ENCODE measurements around the gene ANXA11. TPM values are rescaled to one million over a fixed set of nuclear protein-coding genes. Genes with fewer than 3 reads are reported as not detected.

ANXA11 gene
- total RNA-seq, 2 experiments from 2014 or later: 153 to 159 TPM

- H3K4me3 Mint-ChIP-seq: no peak overlapping the region
- intact Hi-C loops (cut with DNase I, micrococcal nuclease): loop anchor here in 1 of 2 experiments (5.0 kb wide), 3 partner anchors 47 to 63 kb away; partner anchors contain the start of gene TMEM254
- H3K9me3 Mint-ChIP-seq: no peaks in the 10 kb centered on the region
- ChIA-PET POLR2A (interaction anchor here (0.7 kb wide), 1 partner anchor 233 kb away, joined by 3 read pairs; no protein-coding TSS in a partner anchor), CTCF (no interaction called here)
- no peaks in the 10 kb centered on the region for H3K36me3 Mint-ChIP-seq (ENCODE audit: low read depth)
- no peak for TF ChIP-seq CTCF (IDR thresholded peaks at IDR 0.05)
- ATAC-seq (ENCODE audit: poor library complexity) (no peak), DNase-seq (no peak)
- Histone ChIP-seq H3K36me3 (ENCODE audit: insufficient read depth, low read length) (no peaks in the 10 kb centered on the region), H3K4me1 (ENCODE audit: insufficient read depth, low read length) (peaks cover 17% of the 10 kb centered on the region), H3K27me3 (ENCODE audit: control insufficient read depth in 1 of 2, insufficient read depth in 2 of 2, low read length in 2 of 2) (peaks cover 0 to 13% of the 10 kb centered on the region in 2 experiments), H3K27ac (ENCODE audit: low read depth in 1 of 2, low read length in 2 of 2) (no peak overlapping the region), H3K4me3 (ENCODE audit: low read length) (no peak overlapping the region), H3K9me3 (ENCODE audit: control insufficient read depth in 1 of 2, insufficient read depth in 1 of 2, low read length in 2 of 2) (no peaks in the 10 kb centered on the region)
- H3K27me3 Mint-ChIP-seq: peaks cover 20% of the 10 kb centered on the region
- no peak overlapping the region for H3K27ac Mint-ChIP-seq
- peaks cover 16% of the 10 kb centered on the region for H3K4me1 Mint-ChIP-seq (ENCODE audit: low read depth)
These were observed 65.1 kb downstream of the ANXA11 start for GRCh38 chr10:80140251-80140650.

GRCh38 chr10:80139265-80139664 lies 66.1 kb downstream of the ANXA11 start:
- no peak for ATAC-seq (ENCODE audit: poor library complexity)
- H3K9me3 Mint-ChIP-seq: no peaks in the 10 kb centered on the region
- no peak overlapping the region for H3K27ac Mint-ChIP-seq
- no peaks in the 10 kb centered on the region for H3K36me3 Mint-ChIP-seq (ENCODE audit: low read depth)
- intact Hi-C loops (cut with DNase I, micrococcal nuclease): no loop called here
- Histone ChIP-seq H3K27ac (ENCODE audit: low read depth in 1 of 2, low read length in 2 of 2) (no peak overlapping the region), H3K4me3 (ENCODE audit: low read length) (no peak overlapping the region), H3K9me3 (ENCODE audit: control insufficient read depth in 1 of 2, insufficient read depth in 1 of 2, low read length in 2 of 2) (no peaks in the 10 kb centered on the region), H3K36me3 (ENCODE audit: insufficient read depth, low read length) (no peaks in the 10 kb centered on the region), H3K27me3 (ENCODE audit: control insufficient read depth in 1 of 2, insufficient read depth in 2 of 2, low read length in 2 of 2) (peaks cover 0 to 13% of the 10 kb centered on the region in 2 experiments), H3K4me1 (ENCODE audit: insufficient read depth, low read length) (peaks cover 9% of the 10 kb centered on the region)
- peaks cover 7% of the 10 kb centered on the region for H3K4me1 Mint-ChIP-seq (ENCODE audit: low read depth)
- H3K27me3 Mint-ChIP-seq: peaks cover 26% of the 10 kb centered on the region
- ChIA-PET POLR2A (no interaction called here), CTCF (no interaction called here)
- TF ChIP-seq CTCF (IDR thresholded peaks at IDR 0.05): no peak
- DNase-seq: no peak
- H3K4me3 Mint-ChIP-seq: no peak overlapping the region

DNA sequence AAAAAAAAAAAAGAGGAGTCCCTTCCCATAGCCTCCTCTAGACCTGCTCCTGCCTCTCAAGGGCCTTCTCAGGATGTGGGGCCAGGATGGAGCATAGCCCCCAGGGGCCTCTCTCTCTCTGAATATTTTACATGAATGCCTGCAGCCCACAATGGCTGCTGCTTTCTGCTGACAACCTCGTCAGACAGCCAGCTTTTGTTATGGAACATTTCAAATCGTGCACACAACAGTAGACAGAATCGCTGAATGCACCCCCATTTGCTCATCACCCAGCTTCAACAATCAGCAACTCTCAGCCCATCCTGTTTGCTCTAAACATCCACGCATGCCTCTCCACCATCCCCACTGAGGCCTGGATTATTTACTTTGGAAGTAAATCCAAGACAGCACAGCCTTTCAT lies 67.4 kb downstream of the ANXA11 start:
- H3K4me1 ChIP-seq (ENCODE audit: insufficient read depth, low read length): no peaks in the 10 kb centered on the region
- intact Hi-C loops (cut with DNase I, micrococcal nuclease): no loop called here
- DNase-seq (no peak), ATAC-seq (ENCODE audit: poor library complexity) (no peak)
- H3K27ac Mint-ChIP-seq: no peak overlapping the region
- no peaks in the 10 kb centered on the region for H3K36me3 ChIP-seq (ENCODE audit: insufficient read depth, low read length)
- H3K36me3 Mint-ChIP-seq (ENCODE audit: low read depth): no peaks in the 10 kb centered on the region
- H3K9me3 ChIP-seq (ENCODE audit: control insufficient read depth in 1 of 2, insufficient read depth in 1 of 2, low read length in 2 of 2): no peaks in the 10 kb centered on the region
- H3K9me3 Mint-ChIP-seq: no peaks in the 10 kb centered on the region
- TF ChIP-seq CTCF (IDR thresholded peaks at IDR 0.05): no peak
- no peak overlapping the region for H3K4me3 Mint-ChIP-seq
- CTCF ChIA-PET: no interaction called here
- H3K27ac ChIP-seq (ENCODE audit: low read depth in 1 of 2, low read length in 2 of 2): no peak overlapping the region
- H3K4me1 Mint-ChIP-seq (ENCODE audit: low read depth): no peaks in the 10 kb centered on the region
- H3K4me3 ChIP-seq (ENCODE audit: low read length): no peak overlapping the region
- peaks cover 40% of the 10 kb centered on the region for H3K27me3 Mint-ChIP-seq
- POLR2A ChIA-PET: no interaction called here
- peaks cover 7 to 21% of the 10 kb centered on the region in 2 experiments for H3K27me3 ChIP-seq (ENCODE audit: control insufficient read depth in 1 of 2, insufficient read depth in 2 of 2, low read length in 2 of 2)

Data from CD4-positive, alpha-beta T cell (primary cell).